Astrocyte (in vitro differentiated cells and primary cell): ENCODE results near the gene ZNF827.

Experiments used
- EZH2 ChIP-seq: IDR thresholded peaks from 2 replicates; pipeline ENCODE4 v1.6.1; 2012; ENCODE audit warnings: mild to moderate bottlenecking, low read length, inconsistent platforms; ENCODE audit not compliant: insufficient read depth
- TF ChIP-seq, protein P1 (sequence below): IDR thresholded peaks from 2 replicates; pipeline ENCODE4 v1.5.1; 2011; ENCODE audit warnings: low read depth, mild to moderate bottlenecking, inconsistent platforms, low read length, moderate library complexity; ENCODE audit not compliant: insufficient read depth

DNA sequence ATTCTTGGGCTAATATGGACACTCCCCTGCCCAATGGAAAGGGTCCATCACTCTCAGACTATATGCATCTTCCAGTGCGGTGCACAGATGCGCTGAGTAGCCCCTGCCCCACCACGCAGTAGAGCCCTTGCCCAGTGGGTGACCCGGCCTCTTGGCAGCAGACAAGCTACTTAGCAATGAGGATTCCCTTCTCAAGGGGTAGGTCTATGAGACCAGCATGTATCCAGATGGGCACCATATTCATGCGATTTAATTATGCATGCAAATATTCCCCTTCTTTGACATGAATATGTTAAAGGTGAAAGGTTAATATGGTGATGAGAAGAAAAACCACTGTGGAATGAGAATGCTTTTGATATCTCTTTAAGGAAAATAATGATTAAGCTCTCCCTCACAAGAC lies 77.7 kb downstream of the ZNF827 start:
- TF ChIP-seq, protein P1, sequence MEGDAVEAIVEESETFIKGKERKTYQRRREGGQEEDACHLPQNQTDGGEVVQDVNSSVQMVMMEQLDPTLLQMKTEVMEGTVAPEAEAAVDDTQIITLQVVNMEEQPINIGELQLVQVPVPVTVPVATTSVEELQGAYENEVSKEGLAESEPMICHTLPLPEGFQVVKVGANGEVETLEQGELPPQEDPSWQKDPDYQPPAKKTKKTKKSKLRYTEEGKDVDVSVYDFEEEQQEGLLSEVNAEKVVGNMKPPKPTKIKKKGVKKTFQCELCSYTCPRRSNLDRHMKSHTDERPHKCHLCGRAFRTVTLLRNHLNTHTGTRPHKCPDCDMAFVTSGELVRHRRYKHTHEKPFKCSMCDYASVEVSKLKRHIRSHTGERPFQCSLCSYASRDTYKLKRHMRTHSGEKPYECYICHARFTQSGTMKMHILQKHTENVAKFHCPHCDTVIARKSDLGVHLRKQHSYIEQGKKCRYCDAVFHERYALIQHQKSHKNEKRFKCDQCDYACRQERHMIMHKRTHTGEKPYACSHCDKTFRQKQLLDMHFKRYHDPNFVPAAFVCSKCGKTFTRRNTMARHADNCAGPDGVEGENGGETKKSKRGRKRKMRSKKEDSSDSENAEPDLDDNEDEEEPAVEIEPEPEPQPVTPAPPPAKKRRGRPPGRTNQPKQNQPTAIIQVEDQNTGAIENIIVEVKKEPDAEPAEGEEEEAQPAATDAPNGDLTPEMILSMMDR, result no peak
- no peak for TF ChIP-seq EZH2
